Liver (tissue), 3 donors: ENCODE data around the gene TRUB1.

Experiments used
- EGR1 ChIP-seq, 2 donors: IDR thresholded peaks; 2 replicates each; pipeline ENCODE4 v1.6.1; 2016 to 2018; ENCODE audit warnings: antibody characterized with exemption in 2 of 2, low read depth in 2 of 2
- JUND ChIP-seq, 2 donors: IDR thresholded peaks; 2 replicates each; pipeline ENCODE4 v1.6.1; 2016; ENCODE audit warnings: antibody characterized with exemption in 2 of 2
- RAD21 ChIP-seq, 2 donors: IDR thresholded peaks; 2 replicates each; pipeline ENCODE4 v1.6.1; 2016; ENCODE audit warnings: antibody characterized with exemption in 2 of 2, mild to moderate bottlenecking in 2 of 2
- SP1 ChIP-seq: IDR thresholded peaks from 2 replicates; pipeline ENCODE4 v1.6.1; 2018; ENCODE audit warnings: antibody characterized with exemption, mild to moderate bottlenecking
- TAF1 ChIP-seq: conservative IDR thresholded peaks from 2 replicates; pipeline ENCODE4 v1.6.1; 2016; ENCODE audit warnings: antibody characterized with exemption, mild to moderate bottlenecking
- YY1 ChIP-seq: IDR thresholded peaks from 2 replicates; pipeline ENCODE4 v1.6.1; 2016; ENCODE audit warnings: antibody characterized with exemption, mild to moderate bottlenecking
- TF ChIP-seq, protein P1 (sequence below): fragments of 150-350 bp; IDR thresholded peaks from 2 replicates; pipeline ENCODE4 v1.5.1; 2017; ENCODE audit warnings: improper control_type of control experiment, low read depth, low read length; ENCODE audit not compliant: missing input control
- TF ChIP-seq, protein P2 (sequence below): IDR thresholded peaks from 2 replicates; pipeline ENCODE4 v1.6.1; 2016; ENCODE audit warnings: antibody characterized with exemption
- TF ChIP-seq, protein P3 (sequence below): IDR thresholded peaks from 2 replicates; pipeline ENCODE4 v1.6.1; 2016; ENCODE audit warnings: antibody characterized with exemption
- donor health status: healthy.
- donor health status: healthy.

DNA sequence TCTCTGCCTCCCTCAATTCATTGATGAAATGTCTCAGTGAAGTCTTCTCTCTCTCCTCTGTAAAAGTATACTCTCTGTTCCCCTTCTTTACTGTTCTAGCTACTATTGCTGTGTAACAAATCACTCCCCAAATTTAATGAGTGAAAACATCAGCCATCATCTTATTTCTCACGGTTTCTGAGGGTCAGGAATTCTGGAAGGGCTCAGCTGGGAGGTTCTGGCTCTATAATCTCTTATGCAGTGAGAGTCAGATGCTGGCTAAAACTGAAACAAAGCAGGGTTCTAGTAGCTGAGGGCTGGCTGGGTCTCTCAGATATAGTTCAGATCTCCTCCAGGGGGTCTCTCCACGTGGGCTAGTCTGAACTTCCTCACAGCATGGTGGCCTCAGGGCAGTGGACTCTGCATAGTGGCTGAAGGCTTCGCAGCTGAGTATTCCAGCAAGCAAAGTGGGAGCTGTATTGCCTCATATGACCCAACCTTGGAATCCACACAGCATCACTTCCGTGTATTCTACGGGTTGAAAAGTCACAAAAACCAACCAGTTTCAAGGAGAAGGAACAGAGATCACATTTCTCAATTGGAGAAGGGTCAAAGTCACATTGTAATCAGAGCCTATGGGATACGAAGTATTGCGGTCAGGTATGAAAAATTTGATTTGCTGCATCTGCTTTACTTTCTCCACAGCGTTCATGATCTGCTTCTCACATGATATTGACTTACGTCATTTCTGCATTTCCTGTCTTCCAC is 80.4 kb downstream of the TRUB1 start:
- TF ChIP-seq, protein P1, sequence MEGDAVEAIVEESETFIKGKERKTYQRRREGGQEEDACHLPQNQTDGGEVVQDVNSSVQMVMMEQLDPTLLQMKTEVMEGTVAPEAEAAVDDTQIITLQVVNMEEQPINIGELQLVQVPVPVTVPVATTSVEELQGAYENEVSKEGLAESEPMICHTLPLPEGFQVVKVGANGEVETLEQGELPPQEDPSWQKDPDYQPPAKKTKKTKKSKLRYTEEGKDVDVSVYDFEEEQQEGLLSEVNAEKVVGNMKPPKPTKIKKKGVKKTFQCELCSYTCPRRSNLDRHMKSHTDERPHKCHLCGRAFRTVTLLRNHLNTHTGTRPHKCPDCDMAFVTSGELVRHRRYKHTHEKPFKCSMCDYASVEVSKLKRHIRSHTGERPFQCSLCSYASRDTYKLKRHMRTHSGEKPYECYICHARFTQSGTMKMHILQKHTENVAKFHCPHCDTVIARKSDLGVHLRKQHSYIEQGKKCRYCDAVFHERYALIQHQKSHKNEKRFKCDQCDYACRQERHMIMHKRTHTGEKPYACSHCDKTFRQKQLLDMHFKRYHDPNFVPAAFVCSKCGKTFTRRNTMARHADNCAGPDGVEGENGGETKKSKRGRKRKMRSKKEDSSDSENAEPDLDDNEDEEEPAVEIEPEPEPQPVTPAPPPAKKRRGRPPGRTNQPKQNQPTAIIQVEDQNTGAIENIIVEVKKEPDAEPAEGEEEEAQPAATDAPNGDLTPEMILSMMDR: no peak
- TF ChIP-seq SP1: no peak
- TF ChIP-seq, protein P2, sequence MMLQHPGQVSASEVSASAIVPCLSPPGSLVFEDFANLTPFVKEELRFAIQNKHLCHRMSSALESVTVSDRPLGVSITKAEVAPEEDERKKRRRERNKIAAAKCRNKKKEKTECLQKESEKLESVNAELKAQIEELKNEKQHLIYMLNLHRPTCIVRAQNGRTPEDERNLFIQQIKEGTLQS: no peak
- TF ChIP-seq RAD21 (IDR thresholded peaks at IDR 0.05): no peak
- no peak for TF ChIP-seq YY1
- TF ChIP-seq, protein P3, sequence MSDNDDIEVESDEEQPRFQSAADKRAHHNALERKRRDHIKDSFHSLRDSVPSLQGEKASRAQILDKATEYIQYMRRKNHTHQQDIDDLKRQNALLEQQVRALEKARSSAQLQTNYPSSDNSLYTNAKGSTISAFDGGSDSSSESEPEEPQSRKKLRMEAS: no peak
- TF ChIP-seq TAF1: no peak
- TF ChIP-seq JUND (IDR thresholded peaks at IDR 0.05): no peak
- TF ChIP-seq EGR1 (IDR thresholded peaks at IDR 0.05; ENCODE audit: low read depth in 2 of 2): no peak
